Skeletal muscle tissue (tissue), 4 donors: ENCODE results near the gene SORL1. TPM values are rescaled to one million over a fixed set of nuclear protein-coding genes. Genes with fewer than 3 reads are reported as not detected.
"Not testable (repeated sequence)": the region's sequence is repeated elsewhere in the genome, so short reads cannot be mapped to it uniquely, and the experiment has no call there.

ENCODE experiments used
- H3K27ac ChIP-seq: one replicate; pipeline ENCODE4 v1.7.0; 2013; ENCODE audit warnings: mild to moderate bottlenecking, low read depth, low read length, inconsistent platforms
- H3K27me3 ChIP-seq, 3 donors: one replicate each; pipeline ENCODE4 v1.7.0; 2013; ENCODE audit warnings: low read length in 3 of 3; ENCODE audit not compliant: control insufficient read depth in 3 of 3, insufficient read depth in 3 of 3
- H3K36me3 ChIP-seq, 3 donors: one replicate each; pipeline ENCODE4 v1.7.0; 2013; ENCODE audit warnings: low read length in 3 of 3; ENCODE audit not compliant: control insufficient read depth in 3 of 3, insufficient read depth in 3 of 3
- H3K4me1 ChIP-seq, 3 donors: one replicate each; pipeline ENCODE4 v1.7.0; 2013; ENCODE audit warnings: low read length in 3 of 3, mild to moderate bottlenecking in 3 of 3; ENCODE audit not compliant: control insufficient read depth in 3 of 3, insufficient read depth in 3 of 3
- H3K4me3 ChIP-seq, 3 donors: one replicate each; pipeline ENCODE4 v1.7.0; 2013; ENCODE audit warnings: low read length in 3 of 3
- H3K9ac ChIP-seq, 3 donors: one replicate each; pipeline ENCODE4 v1.7.0; 2013; ENCODE audit warnings: low read length in 3 of 3, mild to moderate bottlenecking in 3 of 3, moderate library complexity in 2 of 3, low read depth in 1 of 3
- H3K9me3 ChIP-seq, 3 donors: one replicate each; pipeline ENCODE4 v1.7.0; 2013; ENCODE audit warnings: low read length in 3 of 3; ENCODE audit not compliant: control insufficient read depth in 3 of 3
- total RNA-seq: library from RNA; depleted of rRNA; stranded (reverse); fragments of >200 nt; gene quantifications from one replicate; pipeline ENCODE4 v1.2.3, GENCODE V29; 2014
- donor health status: Osteomylitis.

SORL1 gene
- 6.3 TPM for total RNA-seq

DNA sequence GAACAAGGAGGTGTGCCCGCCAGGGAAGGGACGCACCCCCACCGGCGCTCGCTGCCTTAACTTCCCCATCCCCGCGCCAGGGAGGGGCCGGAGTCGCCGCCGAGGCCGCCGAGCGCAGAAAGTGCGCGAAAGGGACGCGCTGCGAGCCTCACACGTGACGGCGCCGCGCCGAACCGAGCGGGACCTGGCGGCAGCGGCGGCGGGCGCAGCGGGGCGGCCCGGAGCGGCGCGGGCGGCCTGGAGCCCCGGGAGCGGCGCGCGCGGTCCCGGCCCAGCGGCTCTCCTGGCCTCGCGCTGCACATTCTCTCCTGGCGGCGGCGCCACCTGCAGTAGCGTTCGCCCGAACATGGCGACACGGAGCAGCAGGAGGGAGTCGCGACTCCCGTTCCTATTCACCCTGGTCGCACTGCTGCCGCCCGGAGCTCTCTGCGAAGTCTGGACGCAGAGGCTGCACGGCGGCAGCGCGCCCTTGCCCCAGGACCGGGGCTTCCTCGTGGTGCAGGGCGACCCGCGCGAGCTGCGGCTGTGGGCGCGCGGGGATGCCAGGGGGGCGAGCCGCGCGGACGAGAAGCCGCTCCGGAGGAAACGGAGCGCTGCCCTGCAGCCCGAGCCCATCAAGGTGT is at the start of gene SORL1:
Gene SORL1 (plus strand): TSS at position 329 of the 623 bp plus-strand sequence. CDS start 18 bp downstream, at position 347.
- H3K4me3 ChIP-seq = peak within 1 kb of the TSS; percentile 69 to 79 (median 77)
- H3K9me3 ChIP-seq = no peaks in the 10 kb centered on the region
- H3K27me3 ChIP-seq = peaks cover 3 to 15% (median 7%) of the 10 kb centered on the region in 3 donors
- H3K9ac ChIP-seq = peak within 1 kb of the TSS; percentile 51 to 76 (median 53)
- H3K36me3 ChIP-seq = no peaks in the 10 kb centered on the region
- H3K27ac ChIP-seq = no peak within 1 kb of the TSS
- peaks cover 2 to 22% (median 7%) of the 10 kb centered on the region in 3 donors for H3K4me1 ChIP-seq

DNA sequence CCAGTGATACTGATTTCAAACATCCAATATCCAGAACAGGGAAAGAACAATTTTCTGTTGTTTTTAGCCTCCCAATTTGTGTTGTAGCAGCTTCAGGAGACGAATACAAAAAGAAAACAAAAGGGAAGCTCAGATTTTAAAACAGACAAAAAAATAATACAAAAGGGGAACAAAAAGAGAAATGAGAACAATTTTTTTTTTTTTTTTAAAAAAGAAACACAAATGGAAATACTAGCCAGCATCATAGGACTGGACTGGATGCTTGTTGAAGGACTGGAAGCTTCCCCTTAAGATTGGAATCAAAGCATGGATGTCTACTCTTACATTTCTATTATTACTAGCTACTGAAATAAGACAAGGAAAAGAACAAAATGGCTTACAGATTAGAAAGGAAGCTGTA is 46.5 kb upstream of the SORL1 start:
- peaks cover 0 to 3% (median 0%) of the 10 kb centered on the region in 3 donors for H3K9me3 ChIP-seq
- H3K27ac ChIP-seq = no peak overlapping the region
- no peaks in the 10 kb centered on the region for H3K27me3 ChIP-seq
- no peak overlapping the region for H3K4me3 ChIP-seq
- no peak overlapping the region for H3K9ac ChIP-seq
- no peaks in the 10 kb centered on the region for H3K36me3 ChIP-seq
- H3K4me1 ChIP-seq = no peaks in the 10 kb centered on the region

DNA sequence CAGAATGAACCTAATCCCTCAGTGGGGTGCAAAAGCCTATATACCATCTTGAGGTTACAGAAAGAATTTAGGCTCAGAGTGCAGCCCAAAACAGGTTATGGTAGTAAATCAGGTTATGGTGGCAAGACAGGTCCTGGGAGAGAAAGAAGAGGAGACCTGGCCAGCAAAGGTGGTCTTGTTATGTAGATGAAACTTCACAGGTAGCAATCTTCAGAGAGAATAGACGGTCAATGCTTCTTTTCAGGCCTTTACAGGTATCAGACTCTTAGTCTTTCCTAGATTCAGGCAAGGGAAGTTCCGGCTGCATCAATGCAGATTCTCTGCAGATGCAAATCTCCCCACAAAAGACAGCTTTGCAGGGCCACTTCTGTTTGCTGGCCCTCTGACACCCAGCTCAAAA is 45.8 kb upstream of the SORL1 start:
- H3K9me3 ChIP-seq = peaks cover 0 to 3% (median 0%) of the 10 kb centered on the region in 3 donors
- H3K27me3 ChIP-seq = no peaks in the 10 kb centered on the region
- H3K9ac ChIP-seq = no peak overlapping the region
- H3K36me3 ChIP-seq = no peaks in the 10 kb centered on the region
- no peaks in the 10 kb centered on the region for H3K4me1 ChIP-seq
- H3K27ac ChIP-seq = no peak overlapping the region
- no peak overlapping the region for H3K4me3 ChIP-seq

GRCh38 chr11:121408830-121409229 is 43.3 kb upstream of the SORL1 start:
- Histone ChIP-seq H3K9ac (no peak overlapping the region), H3K9me3 (no peaks in the 10 kb centered on the region), H3K27me3 (no peaks in the 10 kb centered on the region), H3K4me3 (no peak overlapping the region), H3K36me3 (no peaks in the 10 kb centered on the region), H3K27ac (no peak overlapping the region), H3K4me1 (no peaks in the 10 kb centered on the region)

DNA sequence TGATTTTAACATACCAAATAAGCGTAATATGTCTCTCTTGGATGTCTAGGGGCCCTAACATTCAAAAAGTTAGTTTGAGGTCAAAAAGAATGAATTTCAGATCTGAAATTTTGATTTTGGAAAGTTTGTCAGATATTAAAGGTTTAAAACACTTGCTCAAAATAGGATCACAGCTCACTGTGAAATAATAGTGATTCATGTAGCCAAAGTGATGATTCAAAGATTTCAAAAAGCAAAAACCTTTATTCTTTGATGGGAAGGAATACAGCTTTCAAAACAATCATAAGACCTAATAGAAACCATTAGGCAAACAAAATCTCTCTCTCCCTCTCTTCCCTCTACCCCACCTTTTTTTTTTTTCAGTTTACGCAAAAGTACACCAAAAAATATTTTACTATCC is 42.1 kb upstream of the SORL1 start:
- H3K4me1 ChIP-seq, H3K9me3 ChIP-seq, H3K4me3 ChIP-seq, H3K27me3 ChIP-seq, H3K9ac ChIP-seq, H3K36me3 ChIP-seq, H3K27ac ChIP-seq: not testable (repeated sequence)

- not testable (repeated sequence) for H3K36me3 ChIP-seq, H3K9ac ChIP-seq, H3K4me1 ChIP-seq, H3K9me3 ChIP-seq, H3K4me3 ChIP-seq, H3K27me3 ChIP-seq, H3K27ac ChIP-seq
These were observed 40.8 kb upstream of the SORL1 start for GRCh38 chr11:121411330-121411729.

DNA sequence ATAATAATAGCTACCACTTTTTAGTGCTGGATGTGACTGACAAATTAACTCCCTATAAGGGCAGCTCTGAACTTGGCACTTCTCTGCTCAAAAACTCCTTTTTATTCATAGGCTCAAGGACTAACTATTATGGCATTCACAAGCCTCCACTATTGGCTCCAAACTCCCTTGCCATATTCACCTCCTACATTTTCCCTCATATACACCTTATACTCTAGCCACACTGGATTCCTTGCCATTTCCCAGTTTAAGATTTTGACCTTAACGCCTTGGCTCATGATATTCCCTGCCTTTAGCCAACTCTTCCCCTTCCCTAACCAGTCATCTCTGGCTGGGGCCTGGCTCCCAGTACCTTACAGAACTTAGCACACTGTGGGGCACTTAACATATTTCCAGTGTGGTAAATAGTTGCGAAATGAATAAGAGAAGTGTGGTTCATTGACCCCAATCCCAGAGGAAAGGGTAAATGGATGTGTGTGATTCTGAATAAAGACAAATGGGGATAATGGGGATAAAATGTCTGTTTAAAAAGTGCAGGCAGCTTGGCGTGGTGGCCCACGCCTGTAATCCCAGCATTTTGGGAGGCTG is 40.0 kb upstream of the SORL1 start:
- Histone ChIP-seq H3K9me3 (no peaks in the 10 kb centered on the region), H3K9ac (no peak overlapping the region), H3K27me3 (no peaks in the 10 kb centered on the region)

DNA sequence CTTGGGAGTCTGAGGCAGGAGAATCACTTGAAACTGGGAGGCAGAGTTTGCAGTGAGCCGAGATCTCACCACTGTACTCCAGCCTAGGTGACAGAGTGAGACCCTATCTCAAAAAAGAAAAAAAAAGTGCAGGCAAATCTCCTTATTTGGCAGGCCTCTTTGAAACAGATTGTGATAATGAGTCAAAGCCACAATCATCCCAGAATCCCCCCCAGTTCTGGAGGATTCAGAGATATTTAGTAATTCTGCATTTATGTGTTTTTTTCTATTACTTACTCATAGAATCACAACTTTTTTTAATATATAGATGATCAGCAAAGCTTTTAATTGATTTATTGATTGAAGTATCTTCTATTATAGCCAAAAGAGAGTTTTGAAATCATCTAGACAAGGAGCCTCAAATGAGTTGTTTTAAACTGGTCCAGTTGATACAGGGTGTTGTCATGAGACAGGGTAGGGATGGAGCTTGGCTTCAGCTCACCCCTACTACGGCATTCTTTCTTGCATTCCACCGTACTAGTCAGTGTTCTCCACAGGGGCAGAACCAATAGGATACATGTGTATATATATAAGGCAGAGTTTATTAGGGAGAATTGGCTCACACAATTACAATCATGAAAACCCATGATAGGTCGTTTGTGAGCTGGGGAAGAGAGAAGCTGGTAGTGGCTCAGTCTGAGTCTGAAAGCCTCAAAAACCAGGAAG is 39.3 kb upstream of the SORL1 start:
- no peaks in the 10 kb centered on the region for H3K36me3 ChIP-seq

More for the DNA sequence above, 40.0 kb upstream of the SORL1 start:
- Histone ChIP-seq H3K27ac (no peak overlapping the region), H3K4me1 (peaks cover 3% of the 10 kb centered on the region in 3 donors), H3K4me3 (no peak overlapping the region), H3K36me3 (no peaks in the 10 kb centered on the region)

GRCh38 chr11:121414141-121414913 is 37.8 kb upstream of the SORL1 start:
- Histone ChIP-seq H3K27ac (no peak overlapping the region), H3K4me3 (no peak overlapping the region)

More for the DNA sequence above, 39.3 kb upstream of the SORL1 start:
- no peak overlapping the region for H3K4me3 ChIP-seq
- H3K4me1 ChIP-seq = peaks cover 5 to 7% (median 7%) of the 10 kb centered on the region in 3 donors
- H3K9ac ChIP-seq = no peak overlapping the region
- H3K27ac ChIP-seq = no peak overlapping the region
- H3K9me3 ChIP-seq = no peaks in the 10 kb centered on the region
- H3K27me3 ChIP-seq = no peaks in the 10 kb centered on the region

More at GRCh38 chr11:121414141-121414913, 37.8 kb upstream of the SORL1 start:
- peaks cover 5 to 11% (median 7%) of the 10 kb centered on the region in 3 donors for H3K4me1 ChIP-seq
- H3K36me3 ChIP-seq = no peaks in the 10 kb centered on the region
- no peak overlapping the region for H3K9ac ChIP-seq
- no peaks in the 10 kb centered on the region for H3K9me3 ChIP-seq
- H3K27me3 ChIP-seq = no peaks in the 10 kb centered on the region
